SK-MEL-5 (cell line): ENCODE data around the gene PGLYRP1. TPM values are rescaled to one million over a fixed set of nuclear protein-coding genes. Genes with fewer than 3 reads are reported as not detected.

Experiments
- DNase-seq: peaks from one replicate; pipeline ENCODE4 v3.0.0-alpha.2; 2016; ENCODE audit warnings: low read depth, low spot score
- in situ Hi-C: cut with HindIII; loops from 2 replicates; pipeline ENCODE4 v1.10.0; 2016; ENCODE audit warnings: low sequenced_read_pairs, high pct_unique_total_duplicates, low pct_unique_long_range_greater_than_20kb
- total RNA-seq: library from RNA; depleted of rRNA; stranded (reverse); fragments of >200 nt; shearing (Covaris generic); gene quantifications from 2 replicates; pipeline ENCODE4 v1.2.3, GENCODE V29; 2014

Gene PGLYRP1
- total RNA-seq, 1 experiment from 2014 or later: not detected

DNA sequence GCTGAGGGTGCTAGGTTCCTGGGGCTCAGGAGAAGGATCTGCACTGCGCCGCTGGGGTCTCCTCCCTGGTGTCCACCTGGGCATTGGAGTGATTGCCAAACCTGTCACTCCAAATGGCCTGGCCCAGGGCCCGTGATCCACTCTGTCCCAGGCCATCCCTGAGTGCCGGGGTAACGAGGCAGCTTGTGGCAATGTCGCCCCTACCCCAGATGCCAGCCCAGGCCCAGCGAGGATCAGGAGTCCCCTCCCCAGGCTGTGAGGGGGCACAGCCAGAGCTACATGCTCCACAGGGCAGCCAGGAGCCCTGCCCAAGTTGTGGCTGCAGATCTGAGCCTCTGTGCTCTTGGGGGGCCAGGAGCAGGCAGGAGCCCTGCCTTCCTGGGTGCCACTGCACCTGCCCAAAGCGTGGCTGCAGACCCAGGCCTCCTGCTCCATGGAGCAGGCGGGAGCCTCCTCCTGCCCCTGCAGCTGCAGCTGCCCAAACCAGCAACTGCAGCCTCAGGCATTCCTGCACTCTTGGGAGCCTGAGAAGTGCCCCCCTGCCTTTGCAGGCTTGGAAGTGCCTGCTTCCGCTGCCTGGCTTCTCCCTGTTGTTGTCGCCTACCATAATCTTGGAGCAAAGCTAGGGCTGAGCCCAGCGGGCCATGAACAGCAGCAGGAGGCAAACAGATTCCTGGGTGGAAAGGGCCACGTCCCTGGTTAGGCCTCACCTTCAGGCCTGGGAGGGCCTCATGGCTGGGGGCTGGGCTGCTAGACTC, 13.3 kb upstream of the PGLYRP1 start:
- in situ Hi-C loops: no loop called here
- no peak for DNase-seq

- in situ Hi-C loops: no loop called here
- no peak for DNase-seq
Observed at GRCh38 chr19:46035546-46035945, 12.7 kb upstream of the PGLYRP1 start.

- in situ Hi-C loops: no loop called here
- no peak for DNase-seq
Observed at GRCh38 chr19:46033401-46033800, 10.5 kb upstream of the PGLYRP1 start.

DNA sequence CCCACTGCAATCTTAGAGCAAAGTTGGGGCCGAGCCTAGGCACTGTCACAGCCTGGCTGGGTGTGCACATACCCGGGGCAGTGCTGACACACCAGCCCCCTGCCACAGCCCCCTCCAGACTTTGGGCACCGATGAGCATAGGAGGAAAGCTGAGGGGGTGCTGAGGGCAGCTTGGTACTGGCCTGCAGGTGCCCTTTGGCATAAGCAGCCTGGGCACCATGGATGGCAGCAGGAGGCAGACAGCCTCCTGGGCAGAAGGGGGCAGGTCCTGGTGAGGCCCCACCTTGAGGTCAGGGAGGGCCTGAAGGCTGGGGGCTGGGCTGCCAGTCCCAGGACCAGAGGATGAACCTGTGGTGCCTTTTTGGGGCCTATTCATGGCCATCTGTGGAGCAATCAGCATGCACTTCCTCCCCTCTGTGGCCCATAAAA, 9.8 kb upstream of the PGLYRP1 start:
- no peak for DNase-seq

DNA sequence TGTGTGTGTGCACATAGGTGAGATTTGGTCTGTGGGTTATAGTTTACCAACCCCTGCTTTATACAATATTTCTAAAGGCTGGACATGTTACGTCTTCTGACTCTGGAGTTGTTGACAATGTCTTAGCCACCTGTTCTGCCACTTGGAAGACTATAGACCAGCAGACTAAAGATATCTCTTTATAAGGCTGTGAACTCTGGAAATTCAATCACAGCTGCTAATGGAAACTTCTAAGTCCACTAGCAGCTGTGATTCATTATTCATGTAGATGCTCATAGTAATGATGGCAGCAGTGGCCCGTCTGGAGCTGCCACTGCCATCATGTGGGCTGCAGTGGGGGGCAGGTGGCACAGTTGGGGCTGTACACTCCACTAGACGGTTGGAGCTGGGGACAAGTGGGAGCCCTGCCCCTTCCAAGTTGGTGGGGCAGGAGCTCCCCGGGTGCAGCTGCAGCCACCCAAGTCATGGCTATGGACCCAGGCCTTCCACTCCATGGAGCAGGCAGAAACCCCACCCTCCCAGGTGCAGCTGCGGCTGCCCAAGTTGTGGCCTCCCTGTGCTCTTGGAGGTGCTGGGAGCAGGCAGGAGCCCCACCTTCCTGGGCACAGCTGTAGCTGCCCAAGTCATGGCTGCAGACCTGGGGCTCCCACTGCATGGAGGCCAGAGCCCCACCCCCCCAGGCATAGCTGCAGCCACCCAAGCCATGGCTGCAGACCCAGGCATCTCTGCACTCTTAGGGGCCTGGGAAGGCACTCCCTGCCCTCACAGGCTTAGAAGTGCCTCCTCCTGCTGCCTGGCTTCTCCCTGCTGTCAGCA, 9.1 kb upstream of the PGLYRP1 start:
- DNase-seq: no peak
- in situ Hi-C loops: no loop called here

More for the DNA sequence above, 9.8 kb upstream of the PGLYRP1 start:
- in situ Hi-C loops: no loop called here

DNA sequence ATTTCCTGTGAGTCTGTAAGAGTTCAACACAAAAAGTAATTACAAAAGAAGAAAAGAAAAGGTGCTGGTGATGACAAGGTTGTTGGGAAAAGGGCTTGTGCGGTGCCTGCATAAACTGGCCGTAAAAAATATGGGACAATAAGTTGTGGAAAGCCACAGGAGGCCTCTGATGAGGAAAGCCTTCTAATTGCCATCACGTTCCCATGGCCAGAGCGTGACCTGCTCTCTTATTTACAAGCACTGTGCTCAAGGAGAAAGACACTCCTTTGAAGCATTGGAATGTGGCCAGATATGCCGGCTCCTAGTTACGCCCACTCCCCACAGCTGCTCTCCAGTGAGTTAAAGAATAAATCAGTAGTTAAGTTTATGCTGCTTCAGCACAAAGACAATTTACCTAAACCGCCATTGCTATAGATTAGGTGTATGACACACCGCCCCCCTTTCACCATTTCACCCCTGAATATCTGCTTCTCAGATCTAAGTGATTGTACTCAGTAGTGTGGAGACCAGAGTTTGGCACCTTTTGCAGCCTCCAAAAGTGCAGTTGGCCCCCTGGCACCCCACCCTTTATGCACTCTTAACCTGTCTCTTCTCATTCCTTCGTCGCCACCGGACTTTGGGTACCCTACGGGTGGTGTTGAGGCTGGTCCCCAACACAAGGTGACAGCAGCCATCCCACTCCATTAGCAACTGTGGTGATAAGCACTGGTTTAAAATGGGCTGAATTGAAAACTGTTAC, 8.1 kb upstream of the PGLYRP1 start:
- in situ Hi-C loops: no loop called here
- DNase-seq: no peak

DNA sequence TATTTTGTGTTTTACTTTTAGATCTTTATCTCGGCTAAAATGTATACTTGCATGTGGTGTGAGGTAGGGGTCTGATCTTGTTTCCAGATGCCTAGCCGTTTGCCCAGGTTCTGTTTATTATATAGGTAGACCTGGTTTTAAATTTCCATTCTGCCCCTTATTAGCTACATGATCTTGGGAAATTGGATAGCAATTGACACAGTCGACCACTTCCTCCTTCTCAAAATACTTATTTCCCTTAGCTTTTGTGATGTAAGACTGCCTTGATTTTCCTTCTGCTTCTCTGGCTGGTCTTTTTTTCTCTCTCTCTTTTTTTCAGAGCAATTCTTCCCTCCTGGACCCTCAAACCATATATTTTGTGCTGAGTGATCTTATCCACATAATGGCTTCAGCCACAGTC, 3.0 kb upstream of the PGLYRP1 start:
- DNase-seq: no peak
- in situ Hi-C loops: no loop called here

DNA sequence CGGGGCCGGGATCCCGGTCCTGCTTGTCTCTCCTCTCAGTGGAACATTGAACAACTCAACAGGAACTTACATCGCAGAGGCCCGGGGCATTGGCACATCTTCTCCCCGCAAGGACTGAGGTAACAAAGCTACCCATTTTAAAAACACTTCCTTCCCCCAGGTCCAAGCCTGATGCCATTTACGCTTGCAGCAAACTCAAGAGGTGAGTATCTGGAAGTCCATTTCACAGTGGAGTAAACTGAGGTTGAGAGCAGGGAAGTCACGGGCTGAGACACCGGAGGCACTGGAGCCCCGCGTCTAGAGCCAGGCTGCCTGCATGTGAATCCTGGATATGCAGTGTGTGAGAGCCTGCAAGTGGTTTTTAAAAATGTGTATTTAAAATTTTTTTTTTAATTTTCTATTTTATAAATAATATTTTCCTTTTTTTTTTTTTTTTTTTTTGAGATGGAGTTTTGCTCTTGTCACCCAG, 492 bp upstream of the PGLYRP1 start:
- in situ Hi-C loops: no loop called here
- DNase-seq: no peak

GRCh38 chr19:46022061-46022430, 807 bp downstream of the PGLYRP1 start:
- in situ Hi-C loops: no loop called here
- no peak for DNase-seq

- in situ Hi-C loops: no loop called here
- no peak for DNase-seq
Observed at GRCh38 chr19:46021531-46022041, 1.3 kb downstream of the PGLYRP1 start.

DNA sequence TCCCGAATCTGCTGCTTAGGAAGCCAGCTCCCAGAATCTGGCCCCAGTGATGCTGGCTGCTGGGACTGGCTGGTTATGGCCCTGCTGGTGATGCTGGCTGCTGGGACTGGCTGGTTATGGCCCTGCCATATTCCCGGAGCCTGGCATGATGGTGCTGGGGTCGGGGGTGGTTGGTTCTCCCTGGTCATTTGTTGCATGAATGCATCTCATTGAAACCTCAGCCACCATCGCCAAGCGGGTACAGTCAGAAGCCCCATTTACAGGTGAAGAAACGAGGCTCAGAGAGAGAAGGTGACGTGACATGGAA, 2.1 kb downstream of the PGLYRP1 start:
- DNase-seq: no peak
- in situ Hi-C loops: no loop called here

DNA sequence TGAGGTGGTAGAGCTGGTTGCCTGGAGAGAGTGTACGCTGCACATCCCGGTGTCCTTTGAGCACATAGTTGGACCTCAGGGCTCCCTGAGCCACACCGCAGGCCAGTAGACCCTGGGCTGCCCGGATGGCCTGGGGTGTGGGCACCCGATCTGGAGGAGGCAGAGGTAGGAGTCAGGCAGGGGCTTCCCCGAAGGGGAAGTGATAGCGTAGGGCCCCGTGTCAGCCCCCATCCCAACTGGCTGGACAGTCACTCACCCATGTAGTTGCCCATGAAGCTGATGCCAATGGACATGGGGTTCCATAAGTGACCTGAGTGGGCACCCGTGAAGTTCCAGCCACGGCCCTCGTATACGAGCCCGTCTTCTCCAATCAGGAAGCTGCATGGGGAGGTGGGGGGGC, 3.6 kb downstream of the PGLYRP1 start:
- DNase-seq: no peak
- in situ Hi-C loops: no loop called here

DNA sequence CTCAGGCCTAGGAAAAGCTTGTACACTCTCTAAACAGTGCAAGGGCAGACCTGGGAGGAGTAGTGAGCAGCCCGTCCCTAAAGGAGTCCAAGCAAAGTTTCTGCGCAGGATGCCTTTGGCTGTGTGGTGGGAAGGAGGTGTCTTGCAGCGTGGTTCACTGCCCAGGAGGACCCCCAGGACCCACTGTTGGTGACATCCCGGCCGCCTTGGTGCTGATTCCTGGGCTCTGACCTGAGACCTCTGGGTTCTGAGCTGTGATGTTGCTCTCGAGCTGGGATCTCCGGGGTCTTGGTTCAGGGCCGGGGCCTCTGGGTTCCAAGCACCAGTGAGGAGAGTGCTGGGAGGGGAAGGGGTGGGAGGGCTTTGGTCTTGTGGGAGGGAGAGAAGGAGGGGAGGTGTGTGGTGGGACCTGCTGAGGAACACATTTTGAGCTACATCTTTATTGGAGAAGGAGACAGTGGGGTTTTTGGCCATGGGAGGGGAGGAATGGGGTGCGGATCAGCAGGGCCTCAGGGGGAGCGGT, 4.1 kb downstream of the PGLYRP1 start:
- in situ Hi-C loops: no loop called here
- no peak for DNase-seq

DNA sequence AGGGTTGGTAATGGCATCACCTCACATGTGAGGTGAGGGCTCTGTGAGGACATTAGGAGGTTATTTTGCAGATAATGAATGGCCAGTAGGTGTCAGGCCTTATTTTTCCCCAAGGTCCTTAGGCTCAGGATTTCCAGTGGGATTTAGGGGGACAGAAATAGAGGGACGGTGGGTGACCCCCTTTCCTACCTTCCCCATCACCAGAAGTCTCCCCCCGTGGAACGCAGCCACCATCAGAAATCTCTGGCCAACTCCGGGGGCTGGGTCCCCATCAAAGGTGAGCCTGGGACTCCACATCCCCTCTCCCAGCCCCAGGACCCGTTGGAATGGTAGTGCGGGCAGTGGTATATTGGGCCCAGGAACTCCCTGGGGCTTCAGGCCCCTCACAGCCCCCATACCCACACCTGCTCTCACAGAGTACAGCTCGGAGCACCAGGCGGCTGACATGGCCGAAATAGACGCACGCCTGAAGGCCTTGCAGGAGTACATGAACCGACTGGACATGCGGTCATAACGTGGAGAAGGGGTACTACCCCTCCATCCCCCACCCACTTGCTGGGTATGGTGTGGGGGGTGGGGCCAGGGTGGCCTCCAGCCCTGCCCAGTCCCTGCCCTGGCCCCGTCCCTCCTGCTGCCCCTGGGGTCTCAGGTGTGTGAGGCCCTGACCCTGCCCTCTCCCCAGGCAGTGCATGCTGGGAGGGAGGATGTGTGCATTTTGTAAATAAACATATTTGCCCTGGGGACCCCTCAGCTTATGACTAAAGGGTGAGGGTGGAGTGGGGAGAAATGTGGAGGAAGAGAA, 4.8 kb downstream of the PGLYRP1 start:
- no peak for DNase-seq
- in situ Hi-C loops: no loop called here

- no peak for DNase-seq
- in situ Hi-C loops: no loop called here
Observed at GRCh38 chr19:46017095-46017429, 5.8 kb downstream of the PGLYRP1 start.

DNA sequence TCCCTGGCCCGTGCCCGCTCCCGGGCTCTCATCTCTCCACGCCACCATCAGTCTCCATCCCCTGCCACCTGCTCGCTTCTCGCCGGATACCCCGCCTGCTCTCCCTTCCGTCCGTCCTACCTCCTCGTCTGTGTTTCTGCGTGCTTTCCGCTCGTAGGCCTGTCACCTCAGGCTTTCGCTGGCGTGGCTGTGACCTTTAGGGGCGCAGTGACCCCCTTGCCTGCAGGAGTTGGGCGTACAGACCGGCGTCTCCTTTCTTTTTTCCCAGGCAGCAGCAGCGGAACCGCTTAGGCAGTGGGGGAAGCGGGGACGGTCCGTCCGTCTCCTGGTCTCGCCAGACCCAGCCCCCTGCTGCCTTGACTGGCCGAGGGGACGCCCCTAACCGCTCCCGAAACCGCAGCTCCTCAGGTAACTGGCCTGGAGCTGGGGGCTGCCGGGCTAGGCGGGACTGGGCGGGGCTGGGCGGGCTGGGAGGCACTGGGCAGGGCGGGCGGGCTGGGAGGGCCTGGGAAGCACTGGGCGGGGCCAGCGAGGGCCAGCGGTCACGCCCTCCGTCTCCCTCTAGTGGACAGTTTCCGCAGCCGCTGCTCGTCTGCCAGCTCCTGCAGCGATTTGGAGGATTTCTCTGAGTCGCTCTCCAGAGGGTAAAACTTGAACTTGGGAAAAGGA, 6.3 kb downstream of the PGLYRP1 start:
- DNase-seq: peak; percentile 75
- in situ Hi-C loops: no loop called here
